Nephron (organoid): ENCODE measurements around the gene GRB7.

Source experiments
- H3K27ac Mint-ChIP-seq, 3 experiments: 2 replicates each; pipeline ENCODE4 v1.8.0; 2020; ENCODE audit warnings: mixed read lengths in 3 of 3, mild to moderate bottlenecking in 2 of 3, moderate library complexity in 1 of 3
- H3K27me3 Mint-ChIP-seq: 2 replicates; pipeline ENCODE4 v1.8.0; 2021; ENCODE audit warnings: low read depth, mild to moderate bottlenecking, moderate library complexity, mixed read lengths
- H3K36me3 Mint-ChIP-seq: 2 replicates; pipeline ENCODE4 v1.8.0; 2020; ENCODE audit warnings: low read depth, mixed read lengths
- H3K4me1 Mint-ChIP-seq: 2 replicates; pipeline ENCODE4 v1.8.0; 2020; ENCODE audit warnings: mixed read lengths
- H3K4me3 Mint-ChIP-seq, 3 experiments: 2 replicates each; pipeline ENCODE4 v1.8.0; 2020; ENCODE audit warnings: mild to moderate bottlenecking in 3 of 3, mixed read lengths in 3 of 3, moderate library complexity in 2 of 3
- H3K9me3 Mint-ChIP-seq: 2 replicates; pipeline ENCODE4 v1.8.0; 2020; ENCODE audit warnings: mixed read lengths
- TF ChIP-seq, protein P1 (sequence below), 3 experiments: fragments of 200-600 bp; sonication (generic); IDR thresholded peaks; one replicate each; pipeline ENCODE4 v1.5.0; 2021; ENCODE audit warnings: antibody characterized with exemption in 3 of 3; ENCODE audit not compliant: unreplicated experiment in 3 of 3

Gene GRB7

DNA sequence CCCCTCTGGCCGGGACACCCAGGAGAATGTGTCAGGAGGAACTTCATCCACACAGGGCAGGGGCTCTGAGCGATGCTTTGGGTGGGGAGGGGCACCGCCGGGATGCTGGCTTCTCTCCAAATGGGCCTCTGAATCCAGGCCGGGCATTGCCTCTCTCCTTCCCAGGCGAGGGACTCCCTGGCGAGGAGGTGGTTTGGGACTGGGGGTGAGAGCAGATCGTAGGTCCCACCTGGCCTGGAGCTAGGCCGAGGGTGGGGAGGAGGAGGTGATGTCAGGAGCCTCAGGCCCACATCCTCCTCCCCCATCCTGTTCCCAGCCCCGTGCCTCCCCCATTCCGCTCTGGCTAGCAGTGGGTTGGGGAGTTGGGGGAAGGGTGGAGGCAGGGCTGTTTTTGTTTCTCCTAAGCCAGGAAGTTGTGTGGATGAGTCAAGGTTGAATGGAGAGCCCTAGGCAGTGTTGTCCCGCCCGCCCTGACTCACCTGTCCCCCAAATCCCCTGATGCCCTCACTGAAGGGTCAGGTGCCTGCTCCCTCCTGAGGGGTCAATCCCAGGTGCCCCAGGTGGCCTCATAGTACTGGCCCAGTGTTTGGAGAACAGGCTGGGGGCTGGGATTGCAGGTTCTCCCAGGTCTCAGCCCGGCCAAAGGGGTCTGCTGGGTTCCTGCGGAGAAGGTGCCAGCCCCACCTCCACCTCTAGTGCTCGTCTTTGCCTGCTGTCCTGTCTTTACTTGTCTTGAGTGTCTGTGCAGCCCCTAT, 2.8 kb downstream of the GRB7 start:
- H3K4me3 Mint-ChIP-seq = peak overlapping the region; percentile 77 to 88 (median 84)
- H3K27ac Mint-ChIP-seq = peak overlapping the region; percentile 85 to 93 (median 87)
- H3K4me1 Mint-ChIP-seq = peaks cover 20% of the 10 kb centered on the region
- peaks cover 73% of the 10 kb centered on the region for H3K27me3 Mint-ChIP-seq
- H3K36me3 Mint-ChIP-seq = no peaks in the 10 kb centered on the region
- TF ChIP-seq, protein P1, sequence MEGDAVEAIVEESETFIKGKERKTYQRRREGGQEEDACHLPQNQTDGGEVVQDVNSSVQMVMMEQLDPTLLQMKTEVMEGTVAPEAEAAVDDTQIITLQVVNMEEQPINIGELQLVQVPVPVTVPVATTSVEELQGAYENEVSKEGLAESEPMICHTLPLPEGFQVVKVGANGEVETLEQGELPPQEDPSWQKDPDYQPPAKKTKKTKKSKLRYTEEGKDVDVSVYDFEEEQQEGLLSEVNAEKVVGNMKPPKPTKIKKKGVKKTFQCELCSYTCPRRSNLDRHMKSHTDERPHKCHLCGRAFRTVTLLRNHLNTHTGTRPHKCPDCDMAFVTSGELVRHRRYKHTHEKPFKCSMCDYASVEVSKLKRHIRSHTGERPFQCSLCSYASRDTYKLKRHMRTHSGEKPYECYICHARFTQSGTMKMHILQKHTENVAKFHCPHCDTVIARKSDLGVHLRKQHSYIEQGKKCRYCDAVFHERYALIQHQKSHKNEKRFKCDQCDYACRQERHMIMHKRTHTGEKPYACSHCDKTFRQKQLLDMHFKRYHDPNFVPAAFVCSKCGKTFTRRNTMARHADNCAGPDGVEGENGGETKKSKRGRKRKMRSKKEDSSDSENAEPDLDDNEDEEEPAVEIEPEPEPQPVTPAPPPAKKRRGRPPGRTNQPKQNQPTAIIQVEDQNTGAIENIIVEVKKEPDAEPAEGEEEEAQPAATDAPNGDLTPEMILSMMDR (IDR thresholded peaks at IDR 0.05; ENCODE audit: unreplicated experiment in 3 of 3) = no peak
- no peaks in the 10 kb centered on the region for H3K9me3 Mint-ChIP-seq

DNA sequence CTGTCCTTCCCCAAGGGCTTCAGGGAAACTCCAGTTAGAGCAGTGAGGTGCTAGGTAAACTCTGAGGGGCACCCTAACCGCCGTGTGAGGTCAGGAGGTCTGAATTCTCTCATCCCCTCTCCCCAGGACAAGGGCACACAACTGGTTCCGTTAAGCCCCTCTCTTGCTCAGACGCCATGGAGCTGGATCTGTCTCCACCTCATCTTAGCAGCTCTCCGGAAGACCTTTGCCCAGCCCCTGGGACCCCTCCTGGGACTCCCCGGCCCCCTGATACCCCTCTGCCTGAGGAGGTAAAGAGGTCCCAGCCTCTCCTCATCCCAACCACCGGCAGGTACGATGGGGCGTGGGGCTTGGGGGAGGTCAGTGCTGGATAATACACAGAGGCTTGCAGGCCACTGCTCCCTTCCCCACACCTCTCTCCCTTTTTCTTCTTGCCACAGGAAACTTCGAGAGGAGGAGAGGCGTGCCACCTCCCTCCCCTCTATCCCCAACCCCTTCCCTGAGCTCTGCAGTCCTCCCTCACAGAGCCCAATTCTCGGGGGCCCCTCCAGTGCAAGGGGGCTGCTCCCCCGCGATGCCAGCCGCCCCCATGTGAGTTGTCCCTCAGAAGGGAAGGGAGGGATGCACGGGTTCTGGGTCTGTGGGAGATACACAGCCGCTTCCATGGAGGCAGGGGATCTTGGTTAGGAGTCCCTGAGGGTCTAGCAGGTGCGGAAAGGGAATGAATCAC, 4.6 kb downstream of the GRB7 start:
- Mint-ChIP-seq H3K4me1 (peaks cover 24% of the 10 kb centered on the region), H3K27me3 (peaks cover 56% of the 10 kb centered on the region), H3K9me3 (no peaks in the 10 kb centered on the region), H3K27ac (no peak overlapping the region), H3K4me3 (no peak overlapping the region), H3K36me3 (no peaks in the 10 kb centered on the region)
- TF ChIP-seq, protein P1 (IDR thresholded peaks at IDR 0.05; ENCODE audit: unreplicated experiment in 3 of 3) = no peak

DNA sequence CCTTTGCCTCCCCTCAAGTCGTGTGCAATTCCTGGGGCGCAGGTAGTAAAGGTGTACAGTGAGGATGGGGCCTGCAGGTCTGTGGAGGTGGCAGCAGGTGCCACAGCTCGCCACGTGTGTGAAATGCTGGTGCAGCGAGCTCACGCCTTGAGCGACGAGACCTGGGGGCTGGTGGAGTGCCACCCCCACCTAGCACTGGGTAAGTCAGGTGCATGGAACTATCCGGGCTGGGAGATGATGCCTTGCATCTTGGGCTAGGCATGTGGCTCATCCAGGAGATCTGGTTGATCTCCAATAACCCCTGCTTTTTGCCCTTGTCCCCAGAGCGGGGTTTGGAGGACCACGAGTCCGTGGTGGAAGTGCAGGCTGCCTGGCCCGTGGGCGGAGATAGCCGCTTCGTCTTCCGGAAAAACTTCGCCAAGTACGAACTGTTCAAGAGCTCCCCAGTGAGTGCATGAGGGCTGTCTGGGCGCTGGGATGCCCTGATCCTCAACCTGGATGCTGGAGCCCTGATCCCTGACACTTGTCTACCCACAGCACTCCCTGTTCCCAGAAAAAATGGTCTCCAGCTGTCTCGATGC, 5.2 kb downstream of the GRB7 start:
- TF ChIP-seq, protein P1 (IDR thresholded peaks at IDR 0.05; ENCODE audit: unreplicated experiment in 3 of 3) = no peak

DNA sequence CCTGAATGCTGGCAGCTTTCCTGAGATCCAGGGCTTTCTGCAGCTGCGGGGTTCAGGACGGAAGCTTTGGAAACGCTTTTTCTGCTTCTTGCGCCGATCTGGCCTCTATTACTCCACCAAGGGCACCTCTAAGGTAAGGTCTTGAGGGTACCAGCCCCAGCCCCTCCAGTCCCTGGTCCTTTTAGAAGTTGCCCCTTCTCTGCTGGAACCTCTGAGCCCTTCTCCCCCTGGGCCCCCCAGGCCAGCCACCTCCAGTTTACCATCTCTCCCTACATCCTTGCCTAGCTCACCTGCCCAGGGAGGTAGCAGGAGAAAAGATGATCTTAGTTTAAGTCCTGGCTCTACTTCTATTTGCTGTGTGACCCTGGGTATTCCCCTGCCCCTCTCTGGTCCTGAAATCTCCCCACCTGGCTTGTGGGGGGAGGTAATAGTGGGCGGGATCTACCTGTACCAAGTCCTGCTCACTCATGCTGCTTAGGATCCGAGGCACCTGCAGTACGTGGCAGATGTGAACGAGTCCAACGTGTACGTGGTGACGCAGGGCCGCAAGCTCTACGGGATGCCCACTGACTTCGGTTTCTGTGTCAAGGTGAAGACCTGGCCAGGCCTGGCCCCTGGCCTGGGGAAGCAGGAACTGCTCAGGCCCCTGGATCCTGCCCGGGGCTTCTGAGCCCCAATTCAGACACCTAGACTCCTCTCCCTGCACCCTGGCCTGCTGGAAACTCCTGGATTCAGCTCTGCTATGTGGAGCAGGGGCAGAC, 6.5 kb downstream of the GRB7 start:
- H3K4me3 Mint-ChIP-seq = no peak overlapping the region
- peaks cover 21% of the 10 kb centered on the region for H3K4me1 Mint-ChIP-seq
- H3K27me3 Mint-ChIP-seq = peaks cover 39% of the 10 kb centered on the region
- TF ChIP-seq, protein P1 (IDR thresholded peaks at IDR 0.05; ENCODE audit: unreplicated experiment in 3 of 3) = no peak
- no peaks in the 10 kb centered on the region for H3K9me3 Mint-ChIP-seq
- no peak overlapping the region for H3K27ac Mint-ChIP-seq
- no peaks in the 10 kb centered on the region for H3K36me3 Mint-ChIP-seq

More for the DNA sequence above, 5.2 kb downstream of the GRB7 start:
- H3K9me3 Mint-ChIP-seq = no peaks in the 10 kb centered on the region
- peaks cover 50% of the 10 kb centered on the region for H3K27me3 Mint-ChIP-seq
- no peak overlapping the region for H3K27ac Mint-ChIP-seq
- H3K36me3 Mint-ChIP-seq = no peaks in the 10 kb centered on the region
- H3K4me3 Mint-ChIP-seq = no peak overlapping the region
- H3K4me1 Mint-ChIP-seq = peaks cover 25% of the 10 kb centered on the region

DNA sequence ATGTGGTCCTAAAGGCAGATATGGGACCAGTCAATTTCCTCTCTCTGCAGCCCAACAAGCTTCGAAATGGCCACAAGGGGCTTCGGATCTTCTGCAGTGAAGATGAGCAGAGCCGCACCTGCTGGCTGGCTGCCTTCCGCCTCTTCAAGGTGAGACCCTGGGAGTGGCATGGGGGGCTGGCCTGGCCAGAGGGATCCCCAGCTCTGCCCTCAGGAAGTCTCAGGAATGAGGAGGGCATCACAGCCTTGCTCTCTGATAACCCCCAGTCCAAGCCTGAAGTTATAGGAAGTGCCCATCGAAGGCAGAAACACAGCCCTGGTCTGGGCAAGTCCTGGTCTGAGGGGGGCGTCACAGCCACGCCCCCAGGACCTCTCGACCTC, 7.1 kb downstream of the GRB7 start:
- no peak overlapping the region for H3K27ac Mint-ChIP-seq
- H3K27me3 Mint-ChIP-seq = peaks cover 33% of the 10 kb centered on the region
- H3K4me1 Mint-ChIP-seq = peaks cover 17% of the 10 kb centered on the region
- H3K4me3 Mint-ChIP-seq = no peak overlapping the region
- no peaks in the 10 kb centered on the region for H3K9me3 Mint-ChIP-seq
- H3K36me3 Mint-ChIP-seq = no peaks in the 10 kb centered on the region
- TF ChIP-seq, protein P1 (IDR thresholded peaks at IDR 0.05; ENCODE audit: unreplicated experiment in 3 of 3) = no peak
